ENCODE data around the gene KCNB1.

Gene KCNB1

GRCh38 chr20:49508435-49509199 is 26.1 kb upstream of the KCNB1 start:
- Histone ChIP-seq H3K36me3 (ENCODE audit: control insufficient read depth in 1 of 2, insufficient read depth in 2 of 2, low read depth in 1 of 2, low read length in 2 of 2) (peaks cover 23 to 81% of the 10 kb centered on the region in 2 experiments), H3K4ac (ENCODE audit: low read depth in 1 of 2, low read length in 2 of 2) (no peak overlapping the region), H3K9me3 (ENCODE audit: control insufficient read depth, low read length) (no peaks in the 10 kb centered on the region), H2AFZ (ENCODE audit: low read depth, low read length) (no peak overlapping the region), H2BK12ac (ENCODE audit: low read length in 2 of 2) (no peak overlapping the region), H2BK120ac (ENCODE audit: low read depth, low read length) (no peak overlapping the region), H3K14ac (ENCODE audit: low read length in 2 of 2) (no peak overlapping the region), H3K18ac (ENCODE audit: low read depth in 1 of 2, low read length in 2 of 2) (no peak overlapping the region), H3K4me3 (ENCODE audit: insufficient read depth in 1 of 2, low read depth in 1 of 2, low read length in 2 of 2) (no peak overlapping the region), H3K79me1 (replicated peaks; ENCODE audit: low read length, poor library complexity, severe bottlenecking) (no peaks in the 10 kb centered on the region), H4K8ac (ENCODE audit: low read length) (no peak overlapping the region), H2BK5ac (ENCODE audit: low read depth, low read length, poor library complexity, severe bottlenecking) (no peak overlapping the region), H3K23ac (ENCODE audit: low read length in 2 of 2) (no peak overlapping the region), H3K9ac (ENCODE audit: low read length) (no peak overlapping the region), H3K4me2 (ENCODE audit: low read length, poor library complexity, severe bottlenecking) (no peak overlapping the region), H3K4me1 (ENCODE audit: control insufficient read depth, insufficient read depth, low read depth, low read length) (peaks cover 13% of the 10 kb centered on the region), H3K27me3 (ENCODE audit: control insufficient read depth in 1 of 2, insufficient read depth in 1 of 2, low read length in 2 of 2) (peaks cover 0 to 12% of the 10 kb centered on the region in 2 experiments), H2BK15ac (ENCODE audit: low read depth, poor library complexity, severe bottlenecking) (no peak overlapping the region), H4K91ac (ENCODE audit: low read length) (no peak overlapping the region), H2AK5ac (ENCODE audit: low read length, severe bottlenecking) (no peak overlapping the region), H3K27ac (ENCODE audit: low read length, poor library complexity, severe bottlenecking) (no peak overlapping the region)
- DNase-seq, result peak; percentile 45
- 53% methylated on average over 11 of the region's 14 CpGs for WGBS

DNA sequence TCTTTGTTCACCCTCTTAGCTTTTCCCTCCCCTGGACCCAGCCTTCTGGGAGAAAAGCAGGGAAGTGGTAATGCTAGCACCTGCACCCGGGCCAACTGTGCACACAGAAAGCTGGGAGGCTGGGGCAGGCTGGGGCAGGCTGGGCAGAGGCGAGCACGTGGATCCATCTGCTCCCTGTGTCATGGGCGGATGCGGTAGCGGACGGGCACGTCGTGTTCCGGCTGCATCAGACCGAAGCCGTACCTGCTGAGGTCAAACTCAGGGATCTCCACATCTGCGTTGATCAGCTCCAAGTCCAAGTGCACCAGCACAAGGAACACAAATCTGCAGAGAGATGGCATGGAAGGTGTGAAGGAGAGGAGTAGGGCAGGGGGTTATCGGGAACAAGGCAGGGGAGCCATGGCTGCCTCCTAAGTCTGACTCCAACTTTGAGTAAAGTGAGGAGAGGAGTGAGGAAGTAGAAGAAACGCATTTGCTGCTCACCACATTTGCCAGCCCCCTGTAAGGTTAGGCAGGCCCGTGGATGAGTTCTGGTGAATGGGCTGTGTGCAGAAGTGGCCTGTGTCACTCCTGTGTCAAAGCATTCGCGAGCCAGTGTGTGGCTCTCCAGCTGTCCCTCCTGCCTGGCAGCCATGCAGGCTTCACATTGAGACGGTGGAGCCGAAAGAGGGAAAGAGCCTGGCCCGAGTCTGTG is 25.4 kb upstream of the KCNB1 start:
- Histone ChIP-seq H3K27ac (ENCODE audit: low read length, poor library complexity, severe bottlenecking) (no peak overlapping the region), H3K4ac (ENCODE audit: low read depth in 1 of 2, low read length in 2 of 2) (no peak overlapping the region), H3K9me3 (ENCODE audit: control insufficient read depth, low read length) (no peaks in the 10 kb centered on the region), H2AFZ (ENCODE audit: low read depth, low read length) (no peak overlapping the region), H3K79me1 (replicated peaks; ENCODE audit: low read length, poor library complexity, severe bottlenecking) (no peaks in the 10 kb centered on the region), H2BK12ac (ENCODE audit: low read length in 2 of 2) (no peak overlapping the region), H4K8ac (ENCODE audit: low read length) (no peak overlapping the region), H2BK15ac (ENCODE audit: low read depth, poor library complexity, severe bottlenecking) (no peak overlapping the region), H3K18ac (ENCODE audit: low read depth in 1 of 2, low read length in 2 of 2) (no peak overlapping the region), H3K14ac (ENCODE audit: low read length in 2 of 2) (no peak overlapping the region), H3K23ac (ENCODE audit: low read length in 2 of 2) (no peak overlapping the region), H3K36me3 (ENCODE audit: control insufficient read depth in 1 of 2, insufficient read depth in 2 of 2, low read depth in 1 of 2, low read length in 2 of 2) (peaks cover 19 to 77% of the 10 kb centered on the region in 2 experiments), H3K4me2 (ENCODE audit: low read length, poor library complexity, severe bottlenecking) (no peak overlapping the region), H3K27me3 (ENCODE audit: control insufficient read depth in 1 of 2, insufficient read depth in 1 of 2, low read length in 2 of 2) (peaks cover 0 to 12% of the 10 kb centered on the region in 2 experiments), H2AK5ac (ENCODE audit: low read length, severe bottlenecking) (no peak overlapping the region), H3K4me1 (ENCODE audit: control insufficient read depth, insufficient read depth, low read depth, low read length) (peaks cover 13% of the 10 kb centered on the region), H2BK5ac (ENCODE audit: low read depth, low read length, poor library complexity, severe bottlenecking) (no peak overlapping the region), H4K91ac (ENCODE audit: low read length) (no peak overlapping the region), H2BK120ac (ENCODE audit: low read depth, low read length) (no peak overlapping the region), H3K4me3 (ENCODE audit: insufficient read depth in 1 of 2, low read depth in 1 of 2, low read length in 2 of 2) (no peak overlapping the region), H3K9ac (ENCODE audit: low read length) (no peak overlapping the region)
- DNase-seq, result no peak
- WGBS, result 87% methylated on average over 21 of the region's 21 CpGs

GRCh38 chr20:49505518-49505917 is 23.1 kb upstream of the KCNB1 start:
- Histone ChIP-seq H2BK5ac (ENCODE audit: low read depth, low read length, poor library complexity, severe bottlenecking) (no peak overlapping the region), H3K14ac (ENCODE audit: low read length in 2 of 2) (no peak overlapping the region), H4K91ac (ENCODE audit: low read length) (no peak overlapping the region), H3K4me2 (ENCODE audit: low read length, poor library complexity, severe bottlenecking) (no peak overlapping the region), H2AK5ac (ENCODE audit: low read length, severe bottlenecking) (no peak overlapping the region), H2BK12ac (ENCODE audit: low read length in 2 of 2) (no peak overlapping the region), H4K8ac (ENCODE audit: low read length) (no peak overlapping the region), H3K9me3 (ENCODE audit: control insufficient read depth, low read length) (no peaks in the 10 kb centered on the region), H2BK120ac (ENCODE audit: low read depth, low read length) (no peak overlapping the region), H3K4me3 (ENCODE audit: insufficient read depth in 1 of 2, low read depth in 1 of 2, low read length in 2 of 2) (no peak overlapping the region), H3K9ac (ENCODE audit: low read length) (no peak overlapping the region), H2BK15ac (ENCODE audit: low read depth, poor library complexity, severe bottlenecking) (no peak overlapping the region), H3K18ac (ENCODE audit: low read depth in 1 of 2, low read length in 2 of 2) (no peak overlapping the region), H3K27me3 (ENCODE audit: control insufficient read depth in 1 of 2, insufficient read depth in 1 of 2, low read length in 2 of 2) (peaks cover 0 to 15% of the 10 kb centered on the region in 2 experiments), H3K4ac (ENCODE audit: low read depth in 1 of 2, low read length in 2 of 2) (no peak overlapping the region), H3K79me1 (replicated peaks; ENCODE audit: low read length, poor library complexity, severe bottlenecking) (no peaks in the 10 kb centered on the region), H3K36me3 (ENCODE audit: control insufficient read depth in 1 of 2, insufficient read depth in 2 of 2, low read depth in 1 of 2, low read length in 2 of 2) (peaks cover 19 to 55% of the 10 kb centered on the region in 2 experiments), H3K27ac (ENCODE audit: low read length, poor library complexity, severe bottlenecking) (no peak overlapping the region), H2AFZ (ENCODE audit: low read depth, low read length) (no peak overlapping the region), H3K23ac (ENCODE audit: low read length in 2 of 2) (no peak overlapping the region), H3K4me1 (ENCODE audit: control insufficient read depth, insufficient read depth, low read depth, low read length) (peaks cover 10% of the 10 kb centered on the region)
- DNase-seq, result peak; percentile 20
- WGBS, result 42% methylated on average over 8 of the region's 9 CpGs

- Histone ChIP-seq H4K91ac (ENCODE audit: low read length) (no peak overlapping the region), H2BK12ac (ENCODE audit: low read length in 2 of 2) (no peak overlapping the region), H2AK5ac (ENCODE audit: low read length, severe bottlenecking) (no peak overlapping the region), H3K4me1 (ENCODE audit: control insufficient read depth, insufficient read depth, low read depth, low read length) (peaks cover 5% of the 10 kb centered on the region), H3K9ac (ENCODE audit: low read length) (no peak overlapping the region), H3K27ac (ENCODE audit: low read length, poor library complexity, severe bottlenecking) (no peak overlapping the region), H3K27me3 (ENCODE audit: control insufficient read depth in 1 of 2, insufficient read depth in 1 of 2, low read length in 2 of 2) (peaks cover 2 to 39% of the 10 kb centered on the region in 2 experiments), H3K4ac (ENCODE audit: low read depth in 1 of 2, low read length in 2 of 2) (no peak overlapping the region), H3K36me3 (ENCODE audit: control insufficient read depth in 1 of 2, insufficient read depth in 2 of 2, low read depth in 1 of 2, low read length in 2 of 2) (peaks cover 17 to 34% of the 10 kb centered on the region in 2 experiments), H3K9me3 (ENCODE audit: control insufficient read depth, low read length) (no peaks in the 10 kb centered on the region), H2AFZ (ENCODE audit: low read depth, low read length) (no peak overlapping the region), H2BK5ac (ENCODE audit: low read depth, low read length, poor library complexity, severe bottlenecking) (no peak overlapping the region), H3K4me3 (ENCODE audit: insufficient read depth in 1 of 2, low read depth in 1 of 2, low read length in 2 of 2) (no peak overlapping the region), H3K23ac (ENCODE audit: low read length in 2 of 2) (no peak overlapping the region), H4K8ac (ENCODE audit: low read length) (no peak overlapping the region), H2BK15ac (ENCODE audit: low read depth, poor library complexity, severe bottlenecking) (no peak overlapping the region), H3K14ac (ENCODE audit: low read length in 2 of 2) (no peak overlapping the region), H3K4me2 (ENCODE audit: low read length, poor library complexity, severe bottlenecking) (no peak overlapping the region), H2BK120ac (ENCODE audit: low read depth, low read length) (no peak overlapping the region), H3K79me1 (replicated peaks; ENCODE audit: low read length, poor library complexity, severe bottlenecking) (no peaks in the 10 kb centered on the region), H3K18ac (ENCODE audit: low read depth in 1 of 2, low read length in 2 of 2) (no peak overlapping the region)
- DNase-seq, result no peak
- 81% methylated on average over 6 of the region's 6 CpGs for WGBS
These were observed 20.7 kb upstream of the KCNB1 start for GRCh38 chr20:49503176-49503575.
